HS-27A (cell line): ENCODE results near the gene ADGRG7.

ENCODE experiments used
- DNase-seq: peaks from one replicate; pipeline ENCODE4 v3.0.0-alpha.2; 2012; ENCODE audit warnings: low read depth, missing footprints

The ADGRG7 gene

DNA sequence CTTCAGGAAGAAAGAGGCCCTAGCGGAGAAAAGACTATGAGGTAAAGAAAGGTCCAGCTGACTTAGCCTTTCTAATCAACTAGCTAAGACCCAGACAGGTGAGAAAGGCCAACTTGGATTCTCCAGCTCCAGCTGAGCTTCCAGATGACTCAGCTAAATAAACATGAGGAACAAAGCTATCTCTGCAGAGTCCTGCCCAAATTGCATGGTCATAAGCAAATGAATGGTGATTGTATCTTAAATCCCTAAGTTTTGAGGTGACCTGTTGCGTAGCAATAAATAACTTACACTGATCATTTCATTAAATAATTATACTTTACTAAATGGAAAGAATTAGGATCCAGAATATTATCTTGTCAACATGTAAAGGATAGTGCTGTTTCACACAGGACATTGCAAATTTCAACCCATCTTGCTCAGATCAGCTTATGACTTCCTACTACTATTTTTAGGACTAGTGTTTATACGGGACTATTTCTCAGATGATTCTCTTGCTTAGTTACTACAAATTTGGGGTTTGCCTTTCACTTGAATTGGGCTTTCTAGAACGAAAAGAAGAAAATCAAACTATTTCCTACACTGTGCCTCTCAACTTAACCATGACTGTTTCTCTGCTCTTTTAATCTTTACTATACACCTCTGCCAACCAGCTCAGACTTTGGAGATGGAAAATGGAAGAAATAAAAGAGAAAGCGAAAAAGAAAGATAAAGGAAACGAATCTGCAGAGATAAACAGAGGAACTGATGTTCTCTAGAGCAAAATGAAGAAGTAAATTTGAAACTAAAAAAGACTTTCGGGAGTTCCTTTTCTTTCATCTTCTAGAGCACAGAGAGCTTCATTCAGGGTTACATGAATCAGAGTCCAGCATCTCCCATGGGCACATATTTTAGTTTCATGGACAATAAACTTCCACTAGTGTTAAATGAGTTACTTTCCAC is 6.6 kb upstream of the ADGRG7 start:
- no peak for DNase-seq

DNA sequence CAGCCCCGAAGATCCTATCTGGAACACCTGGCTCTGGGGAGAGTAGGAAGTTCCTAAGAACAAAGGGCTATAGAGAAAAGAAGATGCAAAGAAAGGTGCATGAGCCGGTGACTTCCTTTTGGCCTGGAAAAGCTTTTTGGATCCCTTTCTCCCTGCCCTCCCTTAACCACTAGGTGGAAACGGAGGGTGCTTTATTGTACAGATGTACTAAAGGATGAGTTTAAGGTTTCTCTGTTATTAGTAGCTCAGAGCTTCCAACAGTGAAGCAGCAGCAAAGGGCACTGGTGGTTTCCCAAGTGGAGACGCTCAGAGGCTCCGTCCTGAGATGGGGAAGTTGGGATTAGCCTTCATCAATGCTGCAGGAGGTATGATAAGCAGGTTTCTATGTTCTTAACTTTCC is 5.9 kb upstream of the ADGRG7 start:
- DNase-seq, result no peak

DNA sequence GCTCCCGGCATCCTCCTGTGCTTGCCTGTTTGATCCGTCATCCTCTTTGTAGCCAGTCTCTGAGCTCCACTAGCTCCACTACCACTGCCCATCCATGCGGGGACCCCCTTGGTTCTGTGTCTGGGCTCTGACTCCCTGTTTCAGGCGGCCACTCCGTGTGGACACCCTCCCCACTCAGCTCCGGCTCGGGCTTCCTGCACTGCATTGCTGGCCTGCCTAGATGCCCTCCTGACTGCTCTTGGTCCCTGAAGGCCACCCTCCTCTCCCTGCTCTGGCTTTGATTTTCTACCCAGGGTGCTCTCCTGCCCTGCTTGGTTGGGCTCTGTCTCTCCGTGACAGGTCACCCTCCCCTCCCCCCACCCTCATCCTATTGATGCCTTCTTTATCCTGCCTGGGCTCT is 4.0 kb upstream of the ADGRG7 start:
- no peak for DNase-seq

DNA sequence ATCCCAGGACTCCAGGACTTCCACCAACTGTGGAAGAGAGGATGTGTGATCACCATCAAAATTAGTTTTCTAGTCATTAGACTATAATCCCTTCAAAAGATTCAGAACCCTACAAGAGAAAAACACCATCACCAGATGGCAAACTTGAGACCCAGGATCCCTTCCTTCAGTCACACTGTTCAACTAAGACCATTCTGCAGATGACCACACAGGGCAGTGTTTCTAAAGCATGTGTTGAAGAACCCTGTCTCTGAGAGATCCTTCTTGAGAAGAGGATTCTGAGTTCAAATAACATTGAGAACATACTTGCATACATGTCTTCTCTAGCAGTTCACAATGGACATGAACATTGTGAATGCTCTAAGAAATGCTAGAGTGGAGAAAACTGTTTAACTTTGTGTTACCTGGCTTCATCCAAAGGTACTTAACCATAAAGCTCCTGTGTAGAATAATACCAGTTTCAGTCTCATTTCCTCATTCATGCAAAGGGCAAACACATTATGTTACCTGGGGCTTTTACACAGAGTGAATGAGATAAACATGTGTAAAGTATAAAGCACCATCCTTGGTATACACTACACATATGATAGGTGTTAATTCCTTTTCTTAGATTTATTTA is 2.4 kb upstream of the ADGRG7 start:
- DNase-seq, result no peak

DNA sequence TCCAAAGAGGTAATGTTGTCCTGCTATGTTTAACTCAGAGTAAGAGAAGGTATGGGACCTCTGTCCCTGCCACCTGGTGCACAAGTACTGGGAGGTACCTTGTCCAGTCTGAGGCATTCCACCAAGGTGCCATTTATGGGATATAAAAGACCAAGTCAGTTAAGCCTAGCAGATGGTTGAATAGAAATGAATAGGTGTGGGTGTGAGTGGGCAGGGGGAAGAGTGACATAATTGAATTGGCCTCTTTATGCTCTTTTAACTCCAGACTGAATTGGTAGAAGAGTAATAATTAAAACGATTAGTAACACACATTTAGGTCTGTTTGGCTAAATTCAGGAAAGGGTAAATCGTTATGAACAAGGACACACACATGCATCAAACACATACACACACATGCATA is 562 bp downstream of the ADGRG7 start:
- DNase-seq, result no peak

DNA sequence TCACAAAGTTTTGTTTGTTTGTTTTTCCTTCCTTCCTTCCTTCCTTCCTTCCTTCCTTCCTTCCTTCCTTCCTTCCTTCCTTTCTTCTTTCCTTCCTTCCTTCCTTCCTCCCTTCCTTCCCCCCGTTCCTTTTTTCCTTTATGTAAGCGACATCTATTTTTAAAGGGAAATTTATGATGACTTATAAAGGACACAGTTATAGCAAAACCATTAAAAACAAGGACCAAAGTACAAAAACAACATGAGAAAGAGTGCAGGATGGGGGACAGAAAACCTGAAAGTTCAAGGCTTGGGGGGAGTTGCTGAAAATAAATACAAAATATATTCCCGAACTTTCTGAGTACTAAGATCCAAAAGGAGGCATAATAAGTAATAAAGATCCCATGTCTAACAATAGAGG is 1.8 kb downstream of the ADGRG7 start:
- DNase-seq, result no peak

DNA sequence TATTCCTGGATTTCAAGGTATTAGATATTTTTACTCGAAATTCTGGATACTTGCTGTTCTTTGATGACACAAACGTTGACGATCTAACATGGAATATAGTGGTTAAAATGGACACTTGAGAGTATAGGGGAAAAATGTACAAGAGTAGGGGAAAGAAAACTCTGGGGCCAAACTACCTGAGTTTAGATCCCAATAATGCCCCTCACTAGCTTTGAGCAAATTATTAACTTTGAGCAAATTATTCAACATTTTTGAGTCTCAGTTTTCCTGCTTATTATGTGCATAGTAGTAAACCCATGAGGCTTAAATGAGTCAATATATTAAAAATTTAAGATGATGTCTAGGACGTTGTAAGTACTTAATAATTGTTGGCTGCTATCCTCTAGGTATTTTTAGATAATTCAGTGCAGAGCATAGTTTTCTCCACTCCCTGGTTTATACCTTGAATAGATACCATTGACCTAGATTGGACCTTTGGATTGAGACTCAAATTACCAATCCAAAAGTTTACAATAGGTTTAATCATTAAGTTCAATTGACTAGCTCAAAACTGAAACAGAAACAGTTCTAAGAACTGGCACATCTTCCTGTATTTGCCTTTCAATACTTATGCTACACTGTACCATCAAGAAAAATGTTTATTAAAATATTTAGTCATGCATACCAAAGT is 4.5 kb downstream of the ADGRG7 start:
- DNase-seq, result no peak

DNA sequence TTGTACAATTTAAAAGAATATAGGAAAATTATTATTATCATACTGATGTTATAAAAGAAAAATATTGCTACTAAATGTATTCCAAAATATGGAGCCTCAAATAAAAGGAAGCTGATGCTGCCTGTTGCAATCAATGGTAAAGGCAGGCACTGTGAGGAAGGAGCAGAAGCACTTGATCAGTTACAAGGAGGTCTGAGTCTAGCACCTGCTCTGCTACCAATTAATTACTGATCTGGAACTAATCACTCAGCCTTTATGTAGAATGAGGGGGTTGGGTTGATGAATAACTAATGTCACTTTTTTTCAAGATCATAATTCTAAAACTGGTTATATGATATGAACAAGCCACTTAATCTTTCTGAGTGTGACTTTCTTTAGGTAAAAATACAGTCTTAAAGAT is 5.5 kb downstream of the ADGRG7 start:
- no peak for DNase-seq

DNA sequence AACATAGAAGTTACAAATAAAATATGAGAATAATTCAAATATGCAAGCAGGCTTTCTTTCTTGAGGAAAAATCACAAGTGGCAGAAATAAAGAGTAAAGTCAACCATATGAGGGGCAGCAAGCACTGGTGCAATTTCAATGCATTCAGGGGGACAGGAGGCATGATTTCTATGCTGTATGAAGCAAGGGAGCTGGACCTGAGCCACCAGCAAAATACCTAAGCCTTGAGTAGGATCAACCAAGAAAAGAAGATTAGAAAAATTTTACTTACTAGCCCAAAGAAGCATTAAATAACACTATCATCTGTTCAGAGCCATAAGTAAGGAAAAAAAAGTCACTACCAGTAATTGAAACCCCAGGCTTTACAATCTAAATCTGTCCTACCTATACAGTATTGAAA is 6.3 kb downstream of the ADGRG7 start:
- no peak for DNase-seq

DNA sequence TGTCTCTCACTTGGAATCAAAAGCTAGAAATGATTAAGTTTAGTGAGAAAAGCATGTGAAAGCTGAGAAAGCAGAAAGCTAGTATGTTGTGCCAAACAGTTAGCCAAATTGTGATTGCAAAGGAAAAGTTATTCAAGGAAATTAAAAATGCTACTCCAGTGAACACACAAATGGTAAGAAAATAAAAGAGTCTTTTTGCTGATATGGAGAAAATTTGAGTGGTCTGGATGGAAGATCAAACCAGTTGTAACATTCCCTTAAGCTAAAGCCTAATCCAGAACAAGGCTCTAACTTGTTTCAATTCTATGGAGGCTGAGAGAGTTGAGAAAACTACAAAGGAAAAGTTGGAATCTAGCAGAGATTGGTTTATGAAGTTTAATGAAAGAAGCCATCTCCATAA is 11.8 kb downstream of the ADGRG7 start:
- DNase-seq, result no peak

DNA sequence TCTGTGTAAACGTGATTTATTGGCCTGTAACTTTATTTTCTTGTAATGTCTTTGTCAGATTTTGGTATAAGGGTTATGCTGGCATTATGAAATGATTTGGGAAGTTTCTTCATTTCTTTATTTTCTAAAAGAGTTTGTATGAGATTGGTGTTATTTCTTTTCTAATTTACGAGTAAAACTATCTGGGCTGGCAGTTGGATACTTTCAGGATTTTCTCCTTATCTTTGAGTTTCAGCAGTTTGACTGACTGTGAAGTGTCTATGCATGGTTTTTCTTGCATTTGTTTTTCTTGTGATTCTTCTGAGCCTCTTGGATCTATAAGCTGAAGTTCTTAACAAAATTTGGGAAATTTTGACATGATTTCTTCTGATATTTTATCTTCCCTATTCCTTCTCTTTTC is 18.1 kb downstream of the ADGRG7 start:
- DNase-seq, result no peak

DNA sequence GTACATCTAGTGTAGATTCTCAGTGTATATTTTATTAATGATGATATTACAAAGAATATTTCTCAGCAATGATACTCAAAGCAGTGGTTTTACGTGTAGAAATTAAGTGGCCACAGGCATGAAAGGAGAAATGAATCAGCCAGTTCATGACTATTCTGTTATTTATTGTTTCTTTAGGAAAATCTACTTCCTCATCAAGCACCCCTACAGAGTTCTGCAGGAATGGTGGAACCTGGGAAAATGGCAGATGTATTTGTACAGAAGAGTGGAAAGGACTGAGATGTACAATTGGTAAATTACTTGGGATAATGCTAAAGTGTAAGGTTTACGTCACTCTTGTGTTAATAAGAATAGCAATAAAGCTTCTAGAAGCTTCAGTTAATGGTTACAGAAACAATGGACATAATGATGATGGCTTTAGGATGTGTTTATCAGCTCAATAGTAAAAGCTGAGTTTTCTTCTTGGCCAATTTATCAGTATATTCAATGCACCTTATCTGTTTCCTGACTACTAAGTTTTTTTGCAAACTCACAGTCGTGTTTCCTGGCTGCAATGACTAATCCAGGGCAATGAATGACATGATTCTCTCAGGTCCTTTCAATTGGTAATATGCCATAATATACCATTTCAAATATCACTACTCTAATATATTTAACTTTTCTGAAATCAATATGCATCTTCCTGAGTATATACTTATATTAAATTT is 20.2 kb downstream of the ADGRG7 start:
- no peak for DNase-seq

DNA sequence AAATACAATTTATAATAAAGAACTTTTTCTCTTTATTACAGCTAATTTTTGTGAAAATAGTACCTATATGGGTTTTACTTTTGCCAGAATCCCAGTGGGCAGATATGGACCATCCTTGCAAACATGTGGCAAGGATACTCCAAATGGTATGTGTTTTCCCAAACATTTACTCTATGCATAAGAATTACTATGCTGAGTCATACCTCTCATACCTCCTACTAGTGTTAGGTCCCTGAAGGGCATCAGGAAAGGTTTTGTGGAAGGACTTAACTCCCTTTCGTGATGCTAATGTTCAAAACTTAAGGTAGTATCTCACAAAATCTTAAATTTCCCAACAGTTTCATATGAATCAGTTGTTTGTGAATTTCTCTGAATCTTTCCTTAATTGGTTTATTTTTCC is 21.3 kb downstream of the ADGRG7 start:
- DNase-seq, result no peak

DNA sequence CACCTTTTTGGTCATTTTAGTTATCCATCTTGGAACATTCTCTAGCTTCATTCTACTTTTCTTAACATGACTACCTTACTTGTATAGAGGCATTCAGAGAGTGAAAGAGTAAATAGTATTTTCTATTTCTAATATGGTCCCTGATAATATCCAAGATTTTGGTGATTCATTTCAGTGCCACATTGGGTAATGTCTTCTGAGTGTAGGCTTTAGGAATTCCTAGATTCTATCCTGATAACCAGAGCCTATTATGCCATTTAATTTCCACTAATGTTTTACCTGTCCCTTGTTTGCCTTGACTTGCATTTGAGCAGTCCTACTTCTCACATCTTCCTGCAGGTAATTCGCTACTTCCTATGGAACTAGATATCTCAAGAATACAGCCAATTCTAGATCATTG is 21.8 kb downstream of the ADGRG7 start:
- no peak for DNase-seq

DNA sequence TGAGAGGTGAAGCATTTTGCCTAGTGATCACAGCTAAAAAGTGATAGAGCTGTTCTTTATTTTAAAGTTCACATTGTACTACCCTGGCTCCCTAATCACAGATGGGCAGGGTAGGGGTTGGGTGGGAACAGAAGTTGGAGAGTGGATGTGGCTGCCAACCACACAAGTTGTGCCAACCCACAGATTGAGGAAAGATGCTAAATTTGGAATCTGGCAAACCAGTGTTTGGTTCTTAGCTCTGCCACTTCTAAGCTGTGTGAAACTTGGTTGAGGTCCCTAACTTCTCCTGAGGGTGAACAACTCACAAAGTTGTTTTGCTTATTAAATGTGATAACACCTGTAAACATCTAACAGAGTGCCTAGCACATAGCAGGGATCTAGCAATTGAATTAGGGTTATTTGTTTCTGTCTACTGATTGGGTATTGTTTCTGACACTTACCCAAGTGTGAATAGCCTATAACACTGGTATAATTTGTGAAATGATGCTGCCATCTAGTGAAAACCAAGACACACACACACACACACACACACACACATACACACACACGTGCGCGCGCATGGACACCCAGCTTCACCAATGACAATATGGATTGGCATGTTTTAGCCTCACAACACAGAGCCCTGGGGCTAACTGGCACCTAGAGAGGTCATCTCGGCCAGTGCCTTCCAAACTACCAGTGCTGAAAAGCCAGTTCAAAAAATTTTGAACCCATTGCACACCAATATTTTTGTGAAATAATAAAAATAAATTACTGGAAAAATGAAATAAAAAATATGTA is 25.3 kb downstream of the ADGRG7 start:
- DNase-seq, result peak; percentile 17

DNA sequence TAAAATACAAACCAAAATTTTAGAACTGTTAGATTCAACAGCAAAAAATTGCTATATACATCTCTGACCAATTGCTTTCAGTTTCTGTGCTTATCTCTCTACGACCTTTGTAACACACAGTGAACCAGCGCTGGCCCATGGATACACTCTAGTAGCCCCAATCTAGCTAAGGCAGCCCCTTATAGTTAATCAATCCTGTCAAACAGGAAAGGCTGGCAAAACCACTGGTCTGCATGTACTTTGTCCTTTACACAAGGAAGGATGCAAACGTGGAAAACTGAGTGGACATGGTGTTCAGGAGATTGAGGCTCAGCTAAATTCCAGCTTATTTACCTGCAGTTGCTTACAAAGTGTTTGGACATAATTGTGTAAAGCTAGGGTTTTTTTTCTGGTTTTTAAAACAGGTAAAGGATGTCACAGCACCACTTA is 25.9 kb downstream of the ADGRG7 start:
- DNase-seq, result no peak

DNA sequence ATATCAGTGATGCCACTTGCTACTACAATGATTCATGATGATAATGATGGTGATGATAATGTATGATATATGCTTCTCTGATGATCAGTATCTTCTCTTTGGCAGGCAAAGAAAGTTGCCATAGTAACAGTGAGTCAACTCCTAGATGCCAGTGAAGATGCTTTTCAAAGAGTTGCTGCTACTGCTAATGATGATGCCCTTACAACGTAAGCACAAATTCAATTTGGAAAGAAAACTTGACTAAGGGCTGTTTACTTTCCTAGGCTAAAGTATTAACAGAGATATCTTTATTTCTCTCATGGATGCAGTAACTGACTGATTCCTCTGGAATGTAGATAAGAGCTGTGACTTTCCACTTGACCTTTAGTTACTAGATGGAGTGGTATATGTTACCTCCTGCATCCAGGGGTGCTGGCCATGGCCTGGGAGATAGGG is 27.8 kb downstream of the ADGRG7 start:
- no peak for DNase-seq

DNA sequence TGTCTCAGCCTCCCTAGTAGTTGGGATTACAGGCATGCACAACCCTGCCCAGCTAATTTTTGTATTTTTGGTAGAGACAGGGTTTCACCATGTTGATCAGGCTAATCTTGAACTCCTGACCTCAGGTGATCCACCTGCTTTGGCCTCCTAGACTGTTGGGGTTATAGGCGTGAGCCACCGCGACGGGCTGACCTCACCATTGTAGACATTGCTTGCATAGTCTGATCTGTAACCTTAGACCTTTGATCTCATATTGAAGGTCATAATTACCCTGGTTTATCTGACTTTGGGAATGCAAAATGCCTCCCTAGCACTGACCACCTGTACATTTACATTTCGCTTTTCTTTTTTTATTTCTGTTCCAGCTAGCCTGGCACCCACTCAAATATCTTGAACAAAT is 31.2 kb downstream of the ADGRG7 start:
- DNase-seq, result no peak

DNA sequence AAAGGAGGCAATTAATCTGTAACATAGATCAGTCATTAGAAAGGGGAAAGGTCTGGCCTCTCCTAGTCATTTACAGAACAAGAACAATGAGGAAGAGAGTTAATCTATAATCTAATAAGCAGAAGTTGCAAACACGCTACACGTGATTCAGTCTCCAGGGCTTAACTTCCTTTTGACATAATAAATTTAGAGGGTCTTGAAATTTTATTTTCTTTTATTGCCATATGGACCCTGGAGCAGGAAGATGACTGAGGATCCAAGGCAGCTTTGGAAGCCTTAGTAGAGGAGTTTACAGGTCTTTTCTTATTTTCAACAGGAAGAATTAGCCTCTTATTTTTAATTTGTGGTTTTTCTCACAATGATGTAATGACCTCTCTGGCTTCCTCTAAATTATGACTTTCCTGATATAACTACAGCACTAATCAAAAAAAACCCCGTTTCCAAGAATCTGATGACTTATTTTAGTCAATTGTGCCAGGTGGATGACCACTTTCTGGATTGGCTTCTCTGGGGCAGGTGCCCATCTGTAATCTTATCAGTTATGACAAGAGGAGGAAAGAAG is 32.2 kb downstream of the ADGRG7 start:
- no peak for DNase-seq

DNA sequence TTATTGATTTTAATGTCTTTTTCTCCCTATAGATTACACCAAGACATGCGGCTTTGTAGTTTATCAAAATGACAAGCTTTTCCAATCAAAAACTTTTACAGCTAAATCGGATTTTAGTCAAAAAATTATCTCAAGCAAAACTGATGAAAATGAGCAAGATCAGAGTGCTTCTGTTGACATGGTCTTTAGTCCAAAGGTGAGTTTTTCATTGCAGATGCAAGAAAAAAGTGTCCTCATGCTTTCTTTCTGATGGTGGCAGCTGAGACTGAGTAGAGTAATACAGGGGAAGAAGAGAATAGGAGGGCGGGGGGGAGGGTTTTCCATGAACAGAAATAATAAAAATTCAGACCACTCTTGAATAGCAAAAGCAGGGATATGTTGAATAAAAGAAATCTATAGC is 36.5 kb downstream of the ADGRG7 start:
- DNase-seq, result no peak

DNA sequence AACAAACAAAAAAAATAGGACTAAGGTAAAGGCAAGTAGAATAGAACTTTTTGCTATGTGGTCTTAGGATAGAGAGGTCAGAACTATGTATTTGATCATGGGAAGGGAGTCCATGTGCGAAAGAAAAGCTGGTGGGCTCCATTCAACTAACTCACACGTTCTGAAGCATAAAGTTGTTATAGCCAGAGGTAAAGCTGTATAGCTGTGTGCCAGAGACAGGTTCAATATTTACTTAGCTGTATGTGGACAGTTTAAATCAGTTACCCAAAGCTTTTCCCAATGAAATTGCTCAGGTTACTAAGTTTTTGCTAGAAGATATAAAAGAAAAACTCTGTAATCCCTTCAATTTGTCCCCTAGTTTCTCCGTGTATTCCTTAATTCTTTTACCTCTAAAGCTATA is 37.8 kb downstream of the ADGRG7 start:
- no peak for DNase-seq
